Chondrocyte (in vitro differentiated cells): ENCODE measurements around the gene IL17C. TPM values are rescaled to one million over a fixed set of nuclear protein-coding genes. Genes with fewer than 3 reads are reported as not detected.

Experiments
- DNase-seq: peaks from one replicate; pipeline ENCODE4 v3.0.0; 2021; ENCODE audit warnings: mixed read lengths, low spot score
- H3K27ac Mint-ChIP-seq: one replicate; pipeline ENCODE4 v1.8.0; 2021; ENCODE audit warnings: mild to moderate bottlenecking, moderate library complexity, mixed read lengths; ENCODE audit not compliant: unreplicated experiment
- H3K27me3 Mint-ChIP-seq: 2 replicates; pipeline ENCODE4 v1.8.0; 2021; ENCODE audit warnings: low read depth, mixed read lengths
- H3K36me3 Mint-ChIP-seq: 2 replicates; pipeline ENCODE4 v1.8.0; 2021; ENCODE audit warnings: low read depth, mixed read lengths
- H3K4me1 Mint-ChIP-seq: 2 replicates; pipeline ENCODE4 v1.8.0; 2021; ENCODE audit warnings: low read depth, mild to moderate bottlenecking, mixed read lengths
- H3K4me3 Mint-ChIP-seq: one replicate; pipeline ENCODE4 v1.8.0; 2021; ENCODE audit warnings: mild to moderate bottlenecking, moderate library complexity, mixed read lengths; ENCODE audit not compliant: unreplicated experiment
- H3K9me3 Mint-ChIP-seq: 2 replicates; pipeline ENCODE4 v1.8.0; 2021; ENCODE audit warnings: low read depth, mixed read lengths
- CTCF ChIP-seq: fragments of 200-600 bp; sonication (generic); IDR thresholded peaks from 2 replicates; pipeline ENCODE4 v1.5.0; 2021; ENCODE audit warnings: antibody characterized with exemption, mild to moderate bottlenecking, moderate library complexity
- total RNA-seq: library from RNA; stranded (reverse); gene quantifications from 3 replicates; pipeline ENCODE4 v1.2.1, GENCODE V29; 2021

Gene IL17C
- total RNA-seq, 1 donor from 2014 or later: not detected

GRCh38 chr16:88688013-88688778, 49.8 kb downstream of the IL17C start:
- no peak overlapping the region for H3K27ac Mint-ChIP-seq
- no peaks in the 10 kb centered on the region for H3K9me3 Mint-ChIP-seq
- H3K27me3 Mint-ChIP-seq: peaks cover 32% of the 10 kb centered on the region
- H3K4me3 Mint-ChIP-seq: no peak overlapping the region
- H3K4me1 Mint-ChIP-seq: peaks cover 2% of the 10 kb centered on the region
- DNase-seq: no peak
- no peak for TF ChIP-seq CTCF
- H3K36me3 Mint-ChIP-seq: peaks cover 1% of the 10 kb centered on the region

Other genes with a start within 250 kb of the IL17C start
- gene ZFPM1, start 185.3 kb upstream of the IL17C start, total RNA-seq: 4.4 to 7.6 TPM (median 7.0 TPM) in 3 replicates
- 32.1 to 38.4 TPM (median 36.7 TPM) in 3 replicates for gene ZC3H18, start 68.2 kb upstream of the IL17C start, total RNA-seq
- 13.4 to 55.1 TPM (median 51.7 TPM) in 3 replicates for gene CYBA, start 12.5 kb downstream of the IL17C start, total RNA-seq
- gene MVD, start 24.5 kb downstream of the IL17C start, total RNA-seq: 38.3 to 40.0 TPM (median 38.8 TPM) in 3 replicates
- not detected in 3 replicates for gene SNAI3, start 47.9 kb downstream of the IL17C start, total RNA-seq
- 12.8 to 15.5 TPM (median 14.3 TPM) in 3 replicates for gene RNF166, start 67.8 kb downstream of the IL17C start, total RNA-seq
- gene CTU2, start 67.9 kb downstream of the IL17C start, total RNA-seq: 20.7 to 37.1 TPM (median 24.1 TPM) in 3 replicates
- 134 to 209 TPM (median 208 TPM) in 3 replicates for gene PIEZO1, start 146.6 kb downstream of the IL17C start, total RNA-seq
- 2.9 to 11.7 TPM (median 3.7 TPM) in 3 replicates for gene CDT1, start 165.2 kb downstream of the IL17C start, total RNA-seq
- gene APRT, start 173.4 kb downstream of the IL17C start, total RNA-seq: 68.8 to 90.2 TPM (median 70.7 TPM) in 3 replicates
- 34.1 to 36.6 TPM (median 34.6 TPM) in 3 replicates for gene GALNS, start 218.4 kb downstream of the IL17C start, total RNA-seq
- gene TRAPPC2L, start 218.6 kb downstream of the IL17C start, total RNA-seq: 42.7 to 55.8 TPM (median 52.5 TPM) in 3 replicates
- gene PABPN1L, start 228.1 kb downstream of the IL17C start, total RNA-seq: not detected in 3 replicates